NB4 (cell line): ENCODE results near the gene LGMN.
A peak's percentile ranks its signal among the peaks of the same experiment; 100 is the strongest.

Source experiments
- DNase-seq: peaks from one replicate; pipeline ENCODE4 v3.0.0; 2010; ENCODE audit warnings: low read depth
- H3K4me3 ChIP-seq: one replicate; pipeline ENCODE4 v1.5.1; 2011; ENCODE audit warnings: mild to moderate bottlenecking, low read depth, low read length, moderate library complexity
- CTCF ChIP-seq: IDR thresholded peaks from one replicate; pipeline ENCODE4 v1.5.1; 2012; ENCODE audit warnings: low read depth, low read length
- MAX ChIP-seq: IDR thresholded peaks from 2 replicates; pipeline ENCODE4 v1.6.1; 2011; ENCODE audit warnings: low read depth, low read length
- MYC ChIP-seq: IDR thresholded peaks from 2 replicates; pipeline ENCODE4 v1.6.1; 2011; ENCODE audit warnings: low read depth, low read length
- POLR2A ChIP-seq: IDR thresholded peaks from 2 replicates; pipeline ENCODE4 v1.6.1; 2011; ENCODE audit warnings: mild to moderate bottlenecking; ENCODE audit not compliant: insufficient read length; ENCODE audit errors: extremely low read depth

LGMN gene

DNA sequence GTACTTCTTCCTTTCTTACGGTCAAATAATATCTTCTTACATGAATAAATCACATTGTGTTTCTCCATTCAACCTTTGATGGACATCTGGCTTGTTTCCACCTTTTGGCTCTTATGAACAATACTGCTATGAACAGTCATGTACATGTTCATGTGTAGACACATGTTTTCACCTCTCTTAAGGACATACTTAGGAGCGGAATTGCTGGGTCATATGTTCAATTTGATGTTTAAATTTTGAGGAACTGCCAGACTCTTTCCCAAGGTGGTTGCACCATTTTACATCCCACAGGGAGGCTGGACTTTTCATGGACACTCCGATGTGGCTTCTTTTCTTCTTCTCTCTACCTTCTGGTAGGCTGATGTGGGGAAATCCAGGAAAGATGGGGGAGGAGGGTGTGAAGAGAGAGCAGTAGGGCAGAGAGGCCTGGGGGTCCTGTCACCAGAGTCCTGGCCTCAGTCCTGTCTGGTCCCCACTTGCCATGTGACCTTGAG lies 16.8 kb downstream of the LGMN start:
- TF ChIP-seq POLR2A (no peak), CTCF (no peak), MYC (no peak), MAX (no peak)
- no peak for DNase-seq

GRCh38 chr14:92729634-92730358 lies 18.6 kb downstream of the LGMN start:
- no peak for TF ChIP-seq CTCF
- no peak for TF ChIP-seq MYC
- TF ChIP-seq MAX, result 0 out of 2 replicates have a peak, but pooled peaks have one; percentile 7
- no peak for TF ChIP-seq POLR2A
- DNase-seq, result peak; percentile 88
- H3K4me3 ChIP-seq, result no peak overlapping the region

More for the DNA sequence above, 16.8 kb downstream of the LGMN start:
- H3K4me3 ChIP-seq, result no peak overlapping the region

DNA sequence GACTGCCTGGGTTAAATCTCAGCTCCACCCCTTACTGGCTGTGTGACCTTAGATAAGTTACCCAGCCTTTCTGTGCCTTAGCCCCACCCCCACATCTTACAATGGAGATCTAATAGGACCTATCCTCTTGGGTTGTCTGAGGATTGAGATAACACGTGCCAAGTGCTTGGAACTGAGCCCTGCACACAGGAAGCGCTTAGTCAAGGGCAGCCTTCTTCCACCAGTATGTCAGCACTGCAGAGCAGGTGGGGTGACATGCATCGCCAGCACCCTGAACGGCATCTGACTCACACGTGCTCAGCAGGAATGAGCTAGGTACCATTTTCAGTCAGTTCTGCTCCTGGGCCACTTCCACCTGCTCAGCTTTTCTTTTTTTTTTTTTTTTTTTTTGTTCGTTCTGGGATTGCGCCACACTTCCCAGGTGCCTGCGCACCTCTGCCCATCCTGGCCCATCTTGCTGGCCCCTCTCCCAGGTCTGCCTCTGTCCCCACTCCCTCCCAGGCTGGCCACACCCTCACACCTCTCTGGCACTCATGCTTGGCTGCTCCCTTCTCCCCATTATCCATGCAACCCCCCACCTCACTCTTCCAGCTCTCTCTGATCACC lies 19.6 kb downstream of the LGMN start:
- no peak overlapping the region for H3K4me3 ChIP-seq
- DNase-seq, result peak; percentile 32
- TF ChIP-seq MYC (no peak), MAX (peak; percentile 47; the same call in 1 of the 2 replicates)

GRCh38 chr14:92726933-92727262 lies 21.5 kb downstream of the LGMN start:
- DNase-seq, result no peak
- TF ChIP-seq MAX (no peak), CTCF (no peak)
- no peak overlapping the region for H3K4me3 ChIP-seq

- DNase-seq, result peak; percentile 62
- H3K4me3 ChIP-seq, result no peak overlapping the region
- TF ChIP-seq POLR2A (no peak), CTCF (no peak), MAX (no peak), MYC (no peak)
Measured at GRCh38 chr14:92726135-92726932, 22.1 kb downstream of the LGMN start.
